OCI-LY1 (cell line): Measurements from ENCODE around the gene NELL1.

Experiments used
- H2AFZ ChIP-seq: fragments of 200-600 bp; sonication (generic), shearing (Covaris generic); 2 replicates; pipeline ENCODE4 v1.6.0; 2014; ENCODE audit warnings: antibody characterized with exemption, mild to moderate bottlenecking, low read length
- H3F3A ChIP-seq: fragments of 200-600 bp; sonication (generic), shearing (Covaris generic); 2 replicates; pipeline ENCODE4 v1.6.0; 2014; ENCODE audit warnings: mild to moderate bottlenecking, antibody characterized with exemption, low read length, moderate library complexity; ENCODE audit not compliant: insufficient read depth
- H3K27ac ChIP-seq: fragments of 200-600 bp; sonication (generic); 2 replicates; pipeline ENCODE4 v1.5.1; 2014; ENCODE audit warnings: low read length, mixed run types, mild to moderate bottlenecking, low read depth; ENCODE audit not compliant: poor library complexity, severe bottlenecking
- H3K27me3 ChIP-seq: fragments of 200-600 bp; sonication (generic); 2 replicates; pipeline ENCODE4 v1.6.0; 2014; ENCODE audit warnings: antibody characterized with exemption, mild to moderate bottlenecking, low read length, moderate library complexity; ENCODE audit not compliant: insufficient read depth
- H3K36me3 ChIP-seq: fragments of 200-600 bp; sonication (generic); 2 replicates; pipeline ENCODE4 v1.6.1; 2014; ENCODE audit warnings: mild to moderate bottlenecking, antibody characterized with exemption, low read length, moderate library complexity, mixed read lengths; ENCODE audit not compliant: insufficient read depth
- H3K4me1 ChIP-seq: fragments of 200-600 bp; sonication (generic); 2 replicates; pipeline ENCODE4 v1.5.1; 2014; ENCODE audit warnings: mild to moderate bottlenecking, low read length, moderate library complexity; ENCODE audit not compliant: insufficient read depth, severe bottlenecking
- H3K4me2 ChIP-seq: fragments of 200-600 bp; sonication (generic), shearing (Covaris generic); 2 replicates; pipeline ENCODE4 v1.6.1; 2014; ENCODE audit warnings: low read length
- H3K4me3 ChIP-seq: fragments of 200-600 bp; sonication (generic); 2 replicates; pipeline ENCODE4 v1.5.1; 2014; ENCODE audit warnings: low read length, low read depth, mild to moderate bottlenecking, mixed read lengths; ENCODE audit not compliant: poor library complexity, severe bottlenecking
- H3K79me2 ChIP-seq: fragments of 200-600 bp; shearing (Covaris generic); 2 replicates; pipeline ENCODE4 v1.6.1; 2016; ENCODE audit warnings: mixed run types, low read length, mixed read lengths; ENCODE audit not compliant: insufficient read depth
- H3K9ac ChIP-seq: fragments of 200-600 bp; sonication (generic), shearing (Covaris generic); 2 replicates; pipeline ENCODE4 v1.6.1; 2014; ENCODE audit warnings: mild to moderate bottlenecking, low read length, mixed read lengths
- H3K9me2 ChIP-seq: fragments of 200-600 bp; sonication (generic), shearing (Covaris generic); 2 replicates; pipeline ENCODE4 v1.6.1; 2014; ENCODE audit warnings: low read depth, mild to moderate bottlenecking, low read length, mixed read lengths
- H3K9me3 ChIP-seq: fragments of 200-600 bp; shearing (Covaris generic); 2 replicates; pipeline ENCODE4 v1.6.1; 2014; ENCODE audit warnings: low read length, mixed read lengths
- H4K20me1 ChIP-seq: fragments of 200-600 bp; sonication (generic), shearing (Covaris generic); 2 replicates; pipeline ENCODE4 v1.6.0; 2016; ENCODE audit warnings: mild to moderate bottlenecking, low read length; ENCODE audit not compliant: insufficient read depth
- EZH2 ChIP-seq: fragments of 200-600 bp; sonication (generic), shearing (Covaris generic); IDR thresholded peaks from 2 replicates; pipeline ENCODE4 v1.8.0; 2017; ENCODE audit warnings: borderline replicate concordance, mixed run types, mild to moderate bottlenecking, antibody characterized with exemption, low read length, moderate library complexity, mixed read lengths
- TF ChIP-seq, protein P1 (sequence below): fragments of 200-600 bp; sonication (generic), shearing (Covaris generic); IDR thresholded peaks from 2 replicates; pipeline ENCODE4 v1.5.1; 2017; ENCODE audit warnings: mild to moderate bottlenecking, antibody characterized with exemption, low read length, moderate library complexity, mixed read lengths

Gene NELL1

DNA sequence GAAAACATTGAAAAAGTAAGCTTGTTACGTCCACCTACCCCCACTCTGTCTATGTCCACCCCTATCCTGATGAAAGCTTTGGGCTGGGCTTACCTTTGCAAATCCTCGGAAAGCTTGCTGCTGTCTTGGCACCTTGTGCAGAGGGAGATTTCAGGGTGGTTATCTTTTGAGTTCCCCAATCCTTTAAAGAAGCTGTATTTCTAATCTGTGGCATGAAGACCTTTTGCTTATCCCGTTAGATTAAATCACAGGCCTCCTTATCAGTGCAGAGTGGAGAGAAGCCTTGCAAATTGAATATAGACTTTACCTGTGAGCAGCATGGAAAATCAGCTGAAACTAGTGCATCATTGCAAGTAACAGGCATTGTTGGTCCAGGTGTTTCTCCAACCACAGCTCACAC, 942.9 kb downstream of the NELL1 start:
- TF ChIP-seq, protein P1, sequence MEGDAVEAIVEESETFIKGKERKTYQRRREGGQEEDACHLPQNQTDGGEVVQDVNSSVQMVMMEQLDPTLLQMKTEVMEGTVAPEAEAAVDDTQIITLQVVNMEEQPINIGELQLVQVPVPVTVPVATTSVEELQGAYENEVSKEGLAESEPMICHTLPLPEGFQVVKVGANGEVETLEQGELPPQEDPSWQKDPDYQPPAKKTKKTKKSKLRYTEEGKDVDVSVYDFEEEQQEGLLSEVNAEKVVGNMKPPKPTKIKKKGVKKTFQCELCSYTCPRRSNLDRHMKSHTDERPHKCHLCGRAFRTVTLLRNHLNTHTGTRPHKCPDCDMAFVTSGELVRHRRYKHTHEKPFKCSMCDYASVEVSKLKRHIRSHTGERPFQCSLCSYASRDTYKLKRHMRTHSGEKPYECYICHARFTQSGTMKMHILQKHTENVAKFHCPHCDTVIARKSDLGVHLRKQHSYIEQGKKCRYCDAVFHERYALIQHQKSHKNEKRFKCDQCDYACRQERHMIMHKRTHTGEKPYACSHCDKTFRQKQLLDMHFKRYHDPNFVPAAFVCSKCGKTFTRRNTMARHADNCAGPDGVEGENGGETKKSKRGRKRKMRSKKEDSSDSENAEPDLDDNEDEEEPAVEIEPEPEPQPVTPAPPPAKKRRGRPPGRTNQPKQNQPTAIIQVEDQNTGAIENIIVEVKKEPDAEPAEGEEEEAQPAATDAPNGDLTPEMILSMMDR: no peak
- TF ChIP-seq EZH2: no peak
- Histone ChIP-seq H3K4me1 (peaks cover 4% of the 10 kb centered on the region), H3K36me3 (no peaks in the 10 kb centered on the region), H3K4me2 (no peak overlapping the region), H3K9me3 (no peaks in the 10 kb centered on the region), H3K27me3 (no peaks in the 10 kb centered on the region), H3K4me3 (no peak overlapping the region), H4K20me1 (no peaks in the 10 kb centered on the region), H3K27ac (peak overlapping the region; percentile 62), H3K9ac (no peak overlapping the region), H3K9me2 (no peaks in the 10 kb centered on the region), H2AFZ (no peak overlapping the region), H3K79me2 (no peaks in the 10 kb centered on the region), H3F3A (no peaks in the 10 kb centered on the region)

DNA sequence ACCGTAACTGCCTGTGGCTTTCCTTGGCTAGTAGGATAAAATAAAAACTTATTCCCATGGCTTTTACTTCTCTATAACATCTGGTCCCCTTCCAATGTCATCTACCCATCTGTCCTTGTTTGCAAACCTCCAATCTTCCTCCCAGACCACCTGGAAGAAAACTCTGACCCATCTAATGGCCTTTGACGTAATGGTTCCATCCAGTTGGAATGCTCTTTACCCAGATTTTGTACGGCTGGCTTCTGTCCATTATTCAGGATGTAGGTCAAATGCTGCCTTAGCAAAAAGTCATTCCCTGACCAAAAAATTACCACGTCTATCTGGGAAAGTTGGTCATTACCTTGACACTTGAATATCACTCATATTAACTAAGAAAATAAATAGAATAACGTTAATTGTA, 945.6 kb downstream of the NELL1 start:
- Histone ChIP-seq H4K20me1 (no peaks in the 10 kb centered on the region), H3K4me1 (peaks cover 4% of the 10 kb centered on the region), H3K36me3 (no peaks in the 10 kb centered on the region), H3K9me3 (no peaks in the 10 kb centered on the region), H3K9ac (no peak overlapping the region), H3K4me3 (no peak overlapping the region), H2AFZ (no peak overlapping the region), H3K79me2 (no peaks in the 10 kb centered on the region), H3K27me3 (no peaks in the 10 kb centered on the region), H3K27ac (no peak overlapping the region), H3F3A (no peaks in the 10 kb centered on the region), H3K4me2 (no peak overlapping the region), H3K9me2 (no peaks in the 10 kb centered on the region)
- TF ChIP-seq, protein P1: no peak

DNA sequence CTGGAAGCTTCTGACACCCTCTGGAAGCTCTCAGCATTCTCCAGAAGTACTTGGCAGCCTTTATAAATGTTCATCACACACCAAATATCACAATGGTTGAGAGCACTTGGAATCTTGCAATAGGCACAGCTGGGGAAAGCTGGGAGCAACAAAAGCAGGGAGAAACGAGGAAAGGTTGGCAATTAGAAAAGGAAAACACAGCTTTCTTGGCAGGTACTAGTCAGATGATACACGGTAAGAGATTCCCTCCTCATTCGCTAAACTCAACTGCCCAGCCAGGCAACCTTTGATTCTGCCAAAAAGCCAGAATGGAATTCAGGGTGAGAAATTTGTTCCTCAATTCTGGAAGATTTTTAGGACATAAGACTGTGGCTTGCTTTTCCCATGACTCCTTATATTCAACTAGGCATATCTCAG, 946.6 kb downstream of the NELL1 start:
- no peaks in the 10 kb centered on the region for H3K9me2 ChIP-seq
- no peak overlapping the region for H3K4me2 ChIP-seq
- H2AFZ ChIP-seq: no peak overlapping the region
- no peaks in the 10 kb centered on the region for H3F3A ChIP-seq
- TF ChIP-seq, protein P1: no peak
- TF ChIP-seq EZH2: no peak
- peaks cover 4% of the 10 kb centered on the region for H3K4me1 ChIP-seq
- H3K79me2 ChIP-seq: no peaks in the 10 kb centered on the region
- H3K9ac ChIP-seq: no peak overlapping the region
- H4K20me1 ChIP-seq: no peaks in the 10 kb centered on the region
- no peaks in the 10 kb centered on the region for H3K9me3 ChIP-seq
- no peak overlapping the region for H3K27ac ChIP-seq
- H3K4me3 ChIP-seq: no peak overlapping the region
- no peaks in the 10 kb centered on the region for H3K27me3 ChIP-seq
- H3K36me3 ChIP-seq: no peaks in the 10 kb centered on the region
